NCI-H2227 (cell line): Measurements from ENCODE around the gene RBFOX1.

ENCODE experiments used
- DNase-seq: peaks from one replicate; lab custom pipeline; 2025; ENCODE audit not compliant: unreplicated experiment; lab: John Stamatoyannopoulos, UW

Gene RBFOX1

GRCh38 chr16:7334801-7335560, 2.3 kb downstream of the RBFOX1 start:
- DNase-seq, result no peak

- no peak for DNase-seq
These were observed 3.5 kb downstream of the RBFOX1 start for GRCh38 chr16:7335991-7336634.

- no peak for DNase-seq
These were observed 4.1 kb downstream of the RBFOX1 start for GRCh38 chr16:7336742-7337141.

GRCh38 chr16:7338826-7339225, 6.2 kb downstream of the RBFOX1 start:
- no peak for DNase-seq

- no peak for DNase-seq
These were observed 7.1 kb downstream of the RBFOX1 start for GRCh38 chr16:7339700-7340099.

GRCh38 chr16:7340938-7341337, 8.3 kb downstream of the RBFOX1 start:
- DNase-seq, result no peak

- DNase-seq, result no peak
These were observed 10.0 kb downstream of the RBFOX1 start for GRCh38 chr16:7342598-7342997.

- no peak for DNase-seq
These were observed 10.6 kb downstream of the RBFOX1 start for GRCh38 chr16:7343243-7343642.

GRCh38 chr16:7344830-7345780, 12.5 kb downstream of the RBFOX1 start:
- no peak for DNase-seq

- no peak for DNase-seq
These were observed 18.2 kb downstream of the RBFOX1 start for GRCh38 chr16:7350806-7351205.

GRCh38 chr16:7351610-7352510, 19.2 kb downstream of the RBFOX1 start:
- DNase-seq, result no peak

- no peak for DNase-seq
These were observed 23.1 kb downstream of the RBFOX1 start for GRCh38 chr16:7355758-7356157.

- DNase-seq, result no peak
These were observed 28.9 kb downstream of the RBFOX1 start for GRCh38 chr16:7361416-7362129.

GRCh38 chr16:7362231-7362630, 29.6 kb downstream of the RBFOX1 start:
- DNase-seq, result no peak

GRCh38 chr16:7363422-7364417, 31.1 kb downstream of the RBFOX1 start:
- DNase-seq, result peak; percentile 63

GRCh38 chr16:7366041-7366440, 33.4 kb downstream of the RBFOX1 start:
- no peak for DNase-seq

GRCh38 chr16:7366993-7367880, 34.6 kb downstream of the RBFOX1 start:
- DNase-seq, result no peak

- DNase-seq, result no peak
These were observed 36.6 kb downstream of the RBFOX1 start for GRCh38 chr16:7369204-7369603.
